Fibroblast of mammary gland (primary cell): Measurements from ENCODE around the gene SMYD3.

Experiments used
- DNase-seq: peaks from one replicate; pipeline ENCODE4 v3.0.0-alpha.2; 2010; ENCODE audit warnings: low read depth
- H3K4me3 ChIP-seq: 2 replicates; pipeline ENCODE4 v1.5.1; 2011; ENCODE audit warnings: low read depth, mild to moderate bottlenecking, low read length, moderate library complexity; ENCODE audit not compliant: control insufficient read depth
- TF ChIP-seq, protein P1 (sequence below): conservative IDR thresholded peaks from 2 replicates; pipeline ENCODE4 v1.5.1; 2011; ENCODE audit warnings: low read depth, low read length, inconsistent platforms; ENCODE audit not compliant: control insufficient read depth, insufficient read depth

Gene SMYD3

DNA sequence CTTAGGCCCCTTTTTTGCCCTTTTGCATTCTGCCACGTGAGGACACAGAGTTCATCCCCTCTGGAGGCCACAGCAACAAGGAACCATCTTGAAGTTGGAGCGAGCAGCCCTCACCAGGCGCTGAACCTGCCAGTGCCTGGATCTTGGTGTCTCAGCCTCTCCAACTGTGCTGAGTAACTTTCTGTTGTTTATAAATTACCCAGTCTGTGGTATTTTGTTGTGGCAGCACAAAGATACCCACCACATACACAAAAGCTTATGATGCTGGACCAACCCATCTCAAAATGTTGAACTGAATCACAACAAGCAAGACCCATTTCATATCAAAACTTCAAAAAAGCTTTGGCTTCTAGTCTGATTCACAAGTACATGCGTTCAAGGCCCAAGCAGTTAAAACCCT is 702.4 kb downstream of the SMYD3 start:
- H3K4me3 ChIP-seq: no peak overlapping the region
- DNase-seq: no peak
- TF ChIP-seq, protein P1, sequence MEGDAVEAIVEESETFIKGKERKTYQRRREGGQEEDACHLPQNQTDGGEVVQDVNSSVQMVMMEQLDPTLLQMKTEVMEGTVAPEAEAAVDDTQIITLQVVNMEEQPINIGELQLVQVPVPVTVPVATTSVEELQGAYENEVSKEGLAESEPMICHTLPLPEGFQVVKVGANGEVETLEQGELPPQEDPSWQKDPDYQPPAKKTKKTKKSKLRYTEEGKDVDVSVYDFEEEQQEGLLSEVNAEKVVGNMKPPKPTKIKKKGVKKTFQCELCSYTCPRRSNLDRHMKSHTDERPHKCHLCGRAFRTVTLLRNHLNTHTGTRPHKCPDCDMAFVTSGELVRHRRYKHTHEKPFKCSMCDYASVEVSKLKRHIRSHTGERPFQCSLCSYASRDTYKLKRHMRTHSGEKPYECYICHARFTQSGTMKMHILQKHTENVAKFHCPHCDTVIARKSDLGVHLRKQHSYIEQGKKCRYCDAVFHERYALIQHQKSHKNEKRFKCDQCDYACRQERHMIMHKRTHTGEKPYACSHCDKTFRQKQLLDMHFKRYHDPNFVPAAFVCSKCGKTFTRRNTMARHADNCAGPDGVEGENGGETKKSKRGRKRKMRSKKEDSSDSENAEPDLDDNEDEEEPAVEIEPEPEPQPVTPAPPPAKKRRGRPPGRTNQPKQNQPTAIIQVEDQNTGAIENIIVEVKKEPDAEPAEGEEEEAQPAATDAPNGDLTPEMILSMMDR: no peak

DNA sequence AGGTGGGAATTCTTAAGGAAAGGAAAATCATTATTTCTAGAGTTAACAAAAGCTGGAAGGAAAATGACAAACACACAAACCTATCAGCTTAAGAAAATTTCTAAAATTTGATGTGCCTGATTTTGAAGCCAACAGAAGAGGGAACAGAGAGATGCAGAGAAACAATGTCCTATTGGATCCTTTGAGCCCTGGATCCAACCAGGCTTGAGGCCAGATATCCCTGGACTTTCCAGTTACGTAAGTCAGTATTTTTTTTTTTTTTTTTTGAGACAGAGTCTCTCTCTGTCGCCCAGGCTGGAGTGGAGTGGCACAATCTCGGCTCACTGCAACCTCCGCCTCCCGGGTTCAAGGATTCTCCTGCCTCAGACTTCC is 703.4 kb downstream of the SMYD3 start:
- H3K4me3 ChIP-seq: no peak overlapping the region
- DNase-seq: no peak
- TF ChIP-seq, protein P1: no peak

DNA sequence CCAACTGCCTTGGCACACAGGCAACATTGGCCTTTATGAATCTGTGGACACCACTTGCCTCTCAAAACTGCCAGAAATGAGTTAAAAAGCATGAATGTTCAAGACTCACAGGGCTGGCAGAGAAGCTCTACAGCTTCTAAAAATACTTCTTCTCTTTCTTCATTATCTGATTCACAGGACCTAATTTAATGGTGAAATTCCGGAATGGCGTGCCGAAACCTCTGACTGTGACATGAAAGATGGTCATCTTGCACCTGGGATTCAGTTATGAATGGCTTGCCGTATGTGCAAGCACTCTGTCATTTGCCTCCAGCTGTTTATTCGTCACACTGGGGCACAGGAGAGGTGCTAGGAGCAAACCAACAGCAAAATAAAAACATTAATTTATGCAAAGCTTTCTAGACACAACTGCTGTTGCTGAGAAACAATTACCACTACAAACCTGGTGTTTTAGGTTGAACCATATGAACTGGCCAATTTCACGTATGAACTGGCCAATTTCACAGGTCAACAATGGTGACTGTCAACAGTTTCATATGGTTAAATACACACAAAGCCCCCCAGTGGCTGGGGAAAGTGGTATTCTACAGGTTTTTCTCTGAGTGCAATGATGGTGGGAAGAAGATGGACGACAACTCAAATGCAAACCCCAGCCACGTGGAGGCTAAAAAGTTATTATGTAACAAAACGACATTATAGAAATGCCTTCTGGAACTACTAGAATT is 704.0 kb downstream of the SMYD3 start:
- TF ChIP-seq, protein P1: no peak
- H3K4me3 ChIP-seq: no peak overlapping the region
- no peak for DNase-seq

DNA sequence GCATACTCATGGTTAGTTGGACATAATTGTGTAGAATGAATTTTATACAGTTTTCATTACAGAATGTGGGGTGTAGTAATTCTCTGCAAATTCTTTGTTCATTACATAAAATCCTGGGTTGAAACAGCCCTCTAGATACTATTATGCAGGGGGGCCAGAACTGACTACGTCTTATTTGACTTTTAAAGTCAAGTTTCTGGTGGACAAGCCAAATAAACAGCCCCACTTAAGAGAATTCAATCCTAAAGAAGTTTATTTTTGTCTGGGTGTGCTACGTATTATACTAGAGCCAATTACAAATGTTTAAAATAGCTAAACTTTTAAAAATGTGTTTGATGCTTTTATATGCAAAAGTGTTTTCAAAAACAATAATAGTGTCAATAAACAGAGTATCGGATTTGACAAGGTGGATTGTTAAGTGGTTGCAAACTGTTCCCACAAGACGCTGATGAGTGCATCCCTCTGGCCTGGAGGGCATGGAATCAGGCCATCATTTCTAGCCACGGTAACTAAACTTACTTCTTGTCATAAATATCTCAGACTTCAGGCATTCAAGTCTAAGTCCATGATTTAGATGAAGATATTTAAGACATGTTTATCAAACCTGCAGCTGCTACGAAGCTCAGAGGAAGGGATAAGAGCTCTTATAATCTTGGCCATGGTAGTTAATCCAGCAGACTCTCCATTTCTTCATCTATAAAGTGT is 706.0 kb downstream of the SMYD3 start:
- H3K4me3 ChIP-seq: no peak overlapping the region
- TF ChIP-seq, protein P1: no peak
- DNase-seq: no peak

DNA sequence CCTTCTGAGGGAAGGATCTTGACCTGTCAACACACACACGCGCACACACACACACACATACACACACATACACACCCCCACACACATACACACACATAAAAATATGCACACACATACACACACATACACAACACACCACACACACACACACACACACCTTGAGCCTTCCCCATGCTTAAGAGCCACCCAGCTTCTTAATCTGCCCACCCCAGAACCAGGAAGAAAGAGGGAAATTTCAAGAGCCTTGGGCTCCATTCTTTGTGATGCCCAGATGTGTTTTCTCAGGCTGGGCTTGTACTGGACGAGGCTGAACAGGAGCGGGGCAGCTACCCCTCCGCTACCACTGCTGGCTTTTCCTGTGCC is 708.7 kb downstream of the SMYD3 start:
- TF ChIP-seq, protein P1: no peak
- no peak for DNase-seq
- no peak overlapping the region for H3K4me3 ChIP-seq

DNA sequence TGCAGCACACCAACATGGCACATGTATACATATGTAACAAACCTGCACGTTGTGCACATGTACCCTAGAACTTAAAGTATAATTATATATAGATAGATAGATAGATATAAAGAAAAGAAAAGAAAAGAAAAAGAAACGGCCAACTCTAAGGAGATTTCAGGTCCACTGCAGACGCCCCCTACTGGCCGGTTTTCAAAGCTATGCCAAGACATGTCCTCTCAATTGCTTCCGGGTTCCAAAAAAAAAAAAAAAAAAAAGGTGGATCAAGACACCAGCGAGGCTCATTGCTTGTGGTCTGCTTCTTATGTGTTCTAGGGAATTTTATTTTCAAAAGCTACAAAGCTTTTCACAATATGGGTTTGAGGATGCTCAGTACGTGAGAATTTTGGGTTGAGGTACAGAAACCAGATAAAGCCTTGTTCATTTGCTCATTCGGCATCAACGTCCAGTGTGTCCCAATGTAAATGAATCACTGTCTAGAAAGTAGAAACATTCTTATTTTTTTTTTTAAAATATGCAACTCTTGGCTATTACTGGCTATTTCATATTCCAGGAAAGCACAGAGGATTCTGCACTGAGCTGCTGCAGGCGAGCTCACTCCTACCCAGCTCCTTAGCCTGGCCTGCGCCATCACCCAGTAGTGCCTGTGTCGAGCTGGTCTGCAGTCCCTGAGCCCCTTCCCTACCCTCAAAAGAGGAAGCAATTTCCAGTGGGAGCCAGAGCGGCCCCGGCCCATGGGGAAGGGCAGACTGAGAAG is 709.3 kb downstream of the SMYD3 start:
- DNase-seq: peak; percentile 37
- TF ChIP-seq, protein P1: peak; percentile 46
- H3K4me3 ChIP-seq: no peak overlapping the region
